HepG2 (cell line): Measurements from ENCODE around the gene PIM3. TPM values are rescaled to one million over a fixed set of nuclear protein-coding genes. Genes with fewer than 3 reads are reported as not detected.

Source experiments
- BORCS8-MEF2B ChIP-seq: sonication (generic); formaldehyde crosslinking; IDR thresholded peaks from 2 replicates; pipeline ENCODE4 v1.8.0; 2022; ENCODE audit warnings: mild to moderate bottlenecking, missing genetic modification reagents
- DDIT3 ChIP-seq: sonication (generic); formaldehyde crosslinking; IDR thresholded peaks from 2 replicates; pipeline ENCODE4 v1.4.0; 2020; ENCODE audit warnings: mild to moderate bottlenecking, missing genetic modification reagents
- HINFP ChIP-seq: sonication (generic); formaldehyde crosslinking; IDR thresholded peaks from 2 replicates; pipeline ENCODE4 v1.4.0; 2020; ENCODE audit warnings: low read depth, mild to moderate bottlenecking, missing genetic modification reagents
- HNRNPK ChIP-seq: fragments of 200-400 bp; formaldehyde crosslinking; IDR thresholded peaks from 2 replicates; pipeline ENCODE4 v1.6.1; 2018; ENCODE audit warnings: low read length, low read depth, moderate library complexity, mild to moderate bottlenecking; ENCODE audit not compliant: poor library complexity, severe bottlenecking
- HNRNPUL1 ChIP-seq: fragments of 200-400 bp; formaldehyde crosslinking; IDR thresholded peaks from 2 replicates; pipeline ENCODE4 v1.6.1; 2017; ENCODE audit warnings: low read depth, mild to moderate bottlenecking, low read length, moderate library complexity
- HOXD1 ChIP-seq: sonication (generic); formaldehyde crosslinking; IDR thresholded peaks from 2 replicates; pipeline ENCODE4 v1.5.0; 2020; ENCODE audit warnings: missing genetic modification reagents
- IRF9 ChIP-seq: sonication (generic); formaldehyde crosslinking; IDR thresholded peaks from 2 replicates; pipeline ENCODE4 v1.8.0; 2022; ENCODE audit warnings: missing genetic modification reagents, mild to moderate bottlenecking, borderline replicate concordance
- KDM2A ChIP-seq: sonication (generic); formaldehyde crosslinking; IDR thresholded peaks from 2 replicates; pipeline ENCODE4 v1.4.0; 2020; ENCODE audit warnings: low read depth, missing genetic modification reagents, borderline replicate concordance
- MED8 ChIP-seq: sonication (generic); formaldehyde crosslinking; IDR thresholded peaks from 2 replicates; pipeline ENCODE4 v1.8.1; 2023; ENCODE audit warnings: mild to moderate bottlenecking, missing genetic modification reagents; ENCODE audit not compliant: insufficient replicate concordance
- MYPOP ChIP-seq: sonication (generic); formaldehyde crosslinking; IDR thresholded peaks from 2 replicates; pipeline ENCODE4 v1.8.1; 2023; ENCODE audit warnings: mild to moderate bottlenecking, moderate library complexity, missing genetic modification reagents
- POLR2G ChIP-seq: fragments of 200-400 bp; formaldehyde crosslinking; IDR thresholded peaks from 2 replicates; pipeline ENCODE4 v1.6.1; 2018; ENCODE audit warnings: mild to moderate bottlenecking, low read depth, low read length, moderate library complexity
- RFXANK ChIP-seq: IDR thresholded peaks from 2 replicates; pipeline ENCODE4 v1.6.1; 2016
- SNAI1 ChIP-seq: sonication (generic); formaldehyde crosslinking; IDR thresholded peaks from 2 replicates; pipeline ENCODE4 v1.5.0; 2020; ENCODE audit warnings: mild to moderate bottlenecking, missing genetic modification reagents, borderline replicate concordance
- TARDBP ChIP-seq: sonication (generic); formaldehyde crosslinking; IDR thresholded peaks from 2 replicates; pipeline ENCODE4 v1.8.0; 2022; ENCODE audit warnings: mild to moderate bottlenecking, missing genetic modification reagents
- THAP9 ChIP-seq: sonication (generic); formaldehyde crosslinking; IDR thresholded peaks from 2 replicates; pipeline ENCODE4; 2020; ENCODE audit warnings: missing genetic modification reagents, mild to moderate bottlenecking, borderline replicate concordance
- ZBTB34 ChIP-seq: sonication (generic); formaldehyde crosslinking; IDR thresholded peaks from 2 replicates; pipeline ENCODE4 v1.8.0; 2022; ENCODE audit warnings: mild to moderate bottlenecking, missing genetic modification reagents
- ZNF274 ChIP-seq: sonication (generic); formaldehyde crosslinking; IDR thresholded peaks from 2 replicates; pipeline ENCODE4 v1.5.1; 2020; ENCODE audit warnings: mild to moderate bottlenecking, missing genetic modification reagents
- ZNF382 ChIP-seq: sonication (generic); formaldehyde crosslinking; IDR thresholded peaks from 2 replicates; pipeline ENCODE4 v1.5.0; 2020; ENCODE audit warnings: missing genetic modification reagents, mild to moderate bottlenecking, borderline replicate concordance
- ZNF546 ChIP-seq: sonication (generic); formaldehyde crosslinking; conservative IDR thresholded peaks from 2 replicates; pipeline ENCODE4 v1.8.1; 2023; ENCODE audit warnings: mild to moderate bottlenecking, missing genetic modification reagents
- ZNF761 ChIP-seq: sonication (generic); formaldehyde crosslinking; conservative IDR thresholded peaks from 2 replicates; pipeline ENCODE4 v1.4.0; 2020; ENCODE audit warnings: mild to moderate bottlenecking, missing genetic modification reagents
- polyA plus RNA-seq, 8 experiments: library from polyadenylated mRNA; depleted of rRNA in 3 of 8; stranded (reverse) in 7 of 8; unstranded in 1 of 8; fragments of >200 nt; fragmentation: Illumina TruSeq in 4 of 8; extraction: Trizol in 4 of 8; gene quantifications; 2 replicates each; pipeline versions ENCODE4 v1.2.1 to v1.2.3, GENCODE V29; 2011 to 2016; ENCODE audit warnings: low read depth in 4 of 8, missing spikeins in 1 of 8, mixed read lengths in 1 of 8; ENCODE audit not compliant: insufficient read depth in 1 of 8
- total RNA-seq, 5 experiments: library from RNA; depleted of rRNA; stranded (reverse); fragments of >200 nt; fragmentation: Illumina TruSeq; extraction: Trizol; gene quantifications; 2 replicates each; pipeline ENCODE4 v1.2.3, GENCODE V29; 2016; ENCODE audit warnings: low read depth in 1 of 5

Gene PIM3
- total and polyA plus RNA-seq, 2 of the 13 experiments (the other 11 are each of a cell fraction or from before 2014, with no cell fraction given), result 21.6 to 31.2 TPM

- 0 out of 2 replicates have a peak, but pooled peaks have one; percentile 47 for TF ChIP-seq ZBTB34
- TF ChIP-seq IRF9, result no peak
- no peak for TF ChIP-seq ZNF546 (CRISPR knock-in tag)
- TF ChIP-seq POLR2G, result no peak
- TF ChIP-seq RFXANK (CRISPR knock-in tag), result no peak
- no peak for TF ChIP-seq HOXD1
- no peak for TF ChIP-seq BORCS8-MEF2B
- no peak for TF ChIP-seq HNRNPUL1
- no peak for TF ChIP-seq ZNF382 (CRISPR knock-in tag)
- no peak for TF ChIP-seq SNAI1
- no peak for TF ChIP-seq MED8 (CRISPR knock-in tag)
- TF ChIP-seq DDIT3 (CRISPR knock-in tag), result no peak
- no peak; the same call in 1 of the 2 replicates for TF ChIP-seq MYPOP
- TF ChIP-seq ZNF274 (CRISPR knock-in tag), result no peak; the same call in 1 of the 2 replicates
- TF ChIP-seq KDM2A (CRISPR knock-in tag), result peak; percentile 69; the same call in 1 of the 2 replicates
- no peak for TF ChIP-seq ZNF761 (CRISPR knock-in tag)
- 0 out of 2 replicates have a peak, but pooled peaks have one; percentile 34 for TF ChIP-seq THAP9 (CRISPR knock-in tag)
- TF ChIP-seq HINFP (CRISPR knock-in tag), result no peak
- no peak; the same call in 1 of the 2 replicates for TF ChIP-seq TARDBP (CRISPR knock-in tag)
- no peak for TF ChIP-seq HNRNPK
Measured at GRCh38 chr22:49955581-49956417, 4.8 kb upstream of the PIM3 start (continued).
